H1 (cell line): Measurements from ENCODE around the gene SIK3. TPM values are rescaled to one million over a fixed set of nuclear protein-coding genes. Genes with fewer than 3 reads are reported as not detected.

Experiments used
- CTBP2 ChIP-seq: IDR thresholded peaks from 2 replicates; pipeline ENCODE4 v1.7.0; 2011; ENCODE audit warnings: borderline replicate concordance, mild to moderate bottlenecking, moderate library complexity, mixed read lengths, low read length; ENCODE audit not compliant: insufficient read depth, insufficient read length
- EGR1 ChIP-seq: IDR thresholded peaks from 2 replicates; pipeline ENCODE4 v1.6.1; 2011; ENCODE audit warnings: low read depth, low read length, borderline replicate concordance
- GABPA ChIP-seq: IDR thresholded peaks from 2 replicates; pipeline ENCODE4 v1.6.1; 2011; ENCODE audit warnings: mild to moderate bottlenecking, low read length, moderate library complexity, borderline replicate concordance; ENCODE audit not compliant: insufficient read depth
- JUN ChIP-seq: IDR thresholded peaks from 2 replicates; pipeline ENCODE4 v1.6.1; 2011; ENCODE audit warnings: low read depth, mild to moderate bottlenecking, improper control_type of control experiment, low read length
- NANOG ChIP-seq: IDR thresholded peaks from 2 replicates; pipeline ENCODE4 v1.6.1; 2011; ENCODE audit warnings: low read length, low read depth, mild to moderate bottlenecking, inconsistent platforms; ENCODE audit not compliant: insufficient read depth, poor library complexity, severe bottlenecking
- ZNF274 ChIP-seq: IDR thresholded peaks from 2 replicates; pipeline ENCODE4 v1.7.0; 2012; ENCODE audit warnings: low read length, borderline replicate concordance; ENCODE audit errors: extremely low read depth
- polyA plus RNA-seq, 7 experiments: library from polyadenylated mRNA; depleted of rRNA in 3 of 7; stranded (reverse) in 5 of 7; unstranded in 2 of 7; fragments of >200 nt in 5 of 7; fragments of 200-250 nt in 2 of 7; gene quantifications; 1 replicate in 5 of 7; 2 replicates in 1 of 7; 4 replicates in 1 of 7; pipeline versions ENCODE4 v1.2.1 to v1.2.3, GENCODE V29; 2011 to 2013; ENCODE audit warnings: missing spikeins in 2 of 7, mixed read lengths in 2 of 7
- total RNA-seq: library from RNA; stranded (reverse); fragmentation: NEBNext Ultra II Directional; extraction: Animal tissue kit (Norgen Biotek cat#: 25700); gene quantifications from 2 replicates; pipeline ENCODE4 v1.2.1, GENCODE V29; 2021

The SIK3 gene
- total and polyA plus RNA-seq, 2 of the 8 experiments (the other 6 are each of a cell fraction or from before 2014, with no cell fraction given) = 19.9 to 32.1 TPM

- TF ChIP-seq GABPA = no peak
- no peak for TF ChIP-seq EGR1
- no peak for TF ChIP-seq CTBP2
- no peak for TF ChIP-seq NANOG
- no peak for TF ChIP-seq JUN
- TF ChIP-seq ZNF274 = no peak
Observed at GRCh38 chr11:116853461-116854073, 244.7 kb downstream of the SIK3 start (continued).
